A549 treated with RU486 at 1 μM for 4 hours (cell line): Measurements from ENCODE around the gene ZFP2. TPM values are rescaled to one million over a fixed set of nuclear protein-coding genes. Genes with fewer than 3 reads are reported as not detected.

Source experiments
- total RNA-seq: library from RNA; stranded (reverse); fragments of 200-300 nt; extraction: Qiagen RNA extraction; gene quantifications from 5 replicates; pipeline ENCODE4 v1.2.3, GENCODE V29; 2022; ENCODE audit warnings: low read depth

The ZFP2 gene
- total RNA-seq: not detected in 5 replicates

GRCh38 chr5:178895615-178896571 lies at the start of gene ZFP2:
ZFP2 (plus strand) TSS chr5:178895913; CDS start chr5:178931314, 35,401 bp downstream.

DNA sequence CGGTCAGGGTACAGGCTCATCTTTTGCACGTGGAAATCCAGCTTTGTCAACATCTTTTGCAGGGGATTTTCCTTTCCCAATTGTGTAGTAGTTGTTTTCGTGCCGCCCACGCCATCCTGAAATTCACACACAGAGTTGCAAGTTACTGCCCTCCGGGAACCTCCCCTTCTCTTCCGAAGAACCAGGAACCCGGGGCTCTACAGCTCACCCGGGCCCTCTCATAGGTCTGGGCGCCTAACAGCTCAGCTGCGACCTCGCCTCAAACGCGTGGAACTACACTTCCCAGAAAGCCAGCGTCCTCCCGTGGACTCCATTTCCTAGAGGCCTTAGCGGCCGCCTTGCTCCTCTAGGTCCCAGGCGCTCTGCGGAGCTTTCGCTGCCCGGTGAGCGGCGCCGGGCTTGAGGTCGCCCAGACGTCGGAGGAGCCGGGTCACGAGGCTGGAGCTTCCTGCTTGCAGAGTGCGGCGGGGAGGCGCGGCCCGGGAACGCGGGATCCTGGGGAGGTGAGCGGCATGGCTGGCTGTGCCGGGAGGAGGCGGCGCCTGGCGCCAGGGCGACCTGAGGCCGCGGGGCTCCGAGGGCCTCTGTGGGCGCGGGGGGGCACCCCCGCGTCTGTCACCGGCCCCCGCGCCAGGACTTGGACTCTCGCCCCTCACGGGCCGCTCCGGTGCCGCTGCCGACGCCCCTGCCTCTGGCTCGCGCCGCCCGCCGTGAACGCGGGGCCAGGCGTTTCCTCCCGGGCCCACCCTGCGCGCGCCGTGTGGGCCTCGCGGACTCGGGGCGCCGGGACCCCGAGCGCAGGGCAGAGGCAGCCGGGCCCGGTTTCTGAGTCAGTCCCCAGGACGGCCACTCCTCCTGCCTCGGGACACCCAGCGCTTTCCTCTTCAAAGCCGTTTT lies 35.8 kb upstream of the ZFP2 start, which contains the start of gene ZNF354B:
ZNF354B (plus strand) TSS at position 329 of the 897 bp plus-strand sequence. CDS start 1,095 bp downstream, outside the sequence.

GRCh38 chr5:178940569-178941360 lies 45.1 kb downstream of the ZFP2 start, which contains the start of gene ZNF454:
ZNF454 (plus strand) TSS chr5:178941198; CDS start chr5:178942792, 1,594 bp downstream.

Other genes with a start within 250 kb of the ZFP2 start
- 4.7 to 7.9 TPM (median 7.6 TPM) in 5 replicates for gene ZNF354A, start 165.3 kb upstream of the ZFP2 start, total RNA-seq
- 2.8 to 6.2 TPM (median 4.8 TPM) in 5 replicates for gene ZNF354B, start 36.0 kb upstream of the ZFP2 start, total RNA-seq
- gene ZNF454, start 45.3 kb downstream of the ZFP2 start, total RNA-seq: not detected in 5 replicates
- gene GRM6, start 99.4 kb downstream of the ZFP2 start, total RNA-seq: not detected in 5 replicates
- gene ZNF879, start 127.9 kb downstream of the ZFP2 start, total RNA-seq: 0.43 to 1.1 TPM (median 0.60 TPM) in 5 replicates
- 0.53 to 0.85 TPM (median 0.69 TPM) in 5 replicates for gene ZNF354C, start 164.5 kb downstream of the ZFP2 start, total RNA-seq